HG03439 (cell line): ENCODE data around the gene APBB2.
A peak's percentile ranks its signal among the peaks of the same experiment; 100 is the strongest.

Source experiments
- ATAC-seq: cut with Tn5 transposase; IDR thresholded peaks from one replicate; pipeline ENCODE4 v1.9.1; 2021; ENCODE audit warnings: mild to moderate bottlenecking, moderate library complexity; ENCODE audit not compliant: unreplicated experiment

The APBB2 gene

DNA sequence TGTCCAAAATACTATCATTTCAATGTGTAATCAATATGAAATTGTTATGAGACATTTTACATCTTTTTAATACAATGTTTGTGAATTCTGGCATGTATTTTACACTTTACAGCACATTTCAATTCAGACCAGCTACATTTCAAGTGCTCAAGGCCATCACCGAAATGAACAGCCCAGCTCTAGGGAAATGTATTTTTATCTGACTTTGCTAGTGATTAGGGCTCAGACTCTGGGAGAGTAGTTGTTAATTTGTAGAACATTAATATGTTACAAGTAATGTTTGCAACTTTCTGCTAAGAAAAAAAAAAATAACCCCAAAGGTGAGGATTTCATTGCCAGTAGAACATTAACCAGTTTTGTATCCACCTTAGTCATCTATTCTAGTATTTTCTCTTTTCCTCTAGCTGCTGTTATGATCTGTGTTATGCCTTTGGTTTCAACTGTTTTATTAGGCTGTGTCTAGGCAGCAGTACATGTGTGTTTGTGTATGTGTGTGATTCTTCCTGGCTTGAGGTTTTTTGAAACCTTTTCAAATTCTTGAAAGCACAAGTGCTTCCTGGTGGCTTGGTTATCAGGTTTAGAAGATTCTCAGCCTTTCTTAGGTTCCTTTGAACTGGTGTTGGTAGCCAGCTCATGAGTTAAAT, 338.7 kb downstream of the APBB2 start:
- no peak for ATAC-seq

GRCh38 chr4:40874901-40875300, 339.4 kb downstream of the APBB2 start:
- no peak for ATAC-seq

GRCh38 chr4:40874331-40874730, 340.0 kb downstream of the APBB2 start:
- no peak for ATAC-seq

DNA sequence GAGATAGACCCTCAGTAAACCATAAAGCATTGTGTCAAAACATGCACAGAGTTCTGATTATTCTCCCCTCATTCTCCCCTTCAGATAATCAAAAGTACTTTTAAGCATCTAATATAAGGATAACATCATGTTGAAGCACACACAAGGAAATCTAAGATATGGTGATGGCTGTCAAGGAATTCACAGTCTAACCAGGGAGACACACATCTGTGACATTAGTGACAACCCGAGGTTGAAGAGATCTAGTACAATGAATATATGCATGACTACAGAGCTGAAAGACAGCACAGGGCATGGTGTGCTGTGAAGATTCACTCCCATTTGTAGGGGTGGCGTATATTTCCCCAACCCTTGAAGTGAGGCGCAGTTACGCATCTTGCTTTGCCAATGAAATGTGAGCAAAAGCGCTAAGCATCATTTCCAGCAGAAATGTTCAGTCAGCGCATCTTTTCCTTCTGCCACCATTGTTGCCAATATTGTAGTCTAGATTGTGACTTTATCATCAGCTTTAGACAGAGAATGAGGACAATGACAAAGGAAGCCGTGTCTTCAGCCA, 342.6 kb downstream of the APBB2 start:
- no peak for ATAC-seq

DNA sequence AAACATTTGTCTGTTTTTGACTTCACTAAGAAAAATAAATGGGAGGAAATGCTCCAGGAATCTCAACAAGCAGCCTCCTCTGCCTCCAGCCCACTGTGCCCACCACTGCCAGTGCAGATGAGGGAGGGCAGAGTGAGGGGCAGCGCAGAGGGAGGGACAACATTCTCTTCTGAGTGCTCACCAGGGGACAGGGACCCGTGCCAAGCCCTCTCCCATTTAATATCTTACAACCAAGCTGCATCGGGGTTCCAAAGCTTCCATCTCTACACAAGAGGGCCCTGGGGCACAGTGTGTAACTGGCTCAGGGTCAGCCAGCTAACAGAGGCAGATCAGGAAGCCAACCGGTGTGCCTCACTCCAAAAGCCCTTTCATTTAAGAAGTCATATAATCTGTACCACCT, 344.2 kb downstream of the APBB2 start:
- no peak for ATAC-seq

DNA sequence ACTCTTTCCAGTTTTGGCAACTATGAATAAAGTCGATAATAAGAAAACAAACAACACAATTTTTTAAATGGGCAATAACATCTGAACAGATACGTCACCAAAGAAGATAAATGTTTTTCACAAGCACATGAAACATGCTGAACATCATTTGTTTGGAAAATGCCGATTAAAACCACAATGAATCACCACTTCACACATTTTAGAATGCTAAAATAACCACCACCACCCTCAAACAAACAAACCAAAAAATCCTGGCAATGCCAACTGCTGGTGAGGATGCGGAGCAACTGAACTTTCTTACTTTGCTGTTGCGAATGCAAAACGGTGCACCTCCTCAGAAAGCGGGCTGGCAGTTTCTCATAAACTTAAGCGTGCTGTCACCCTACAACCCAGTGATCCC, 348.6 kb downstream of the APBB2 start:
- ATAC-seq: no peak

- no peak for ATAC-seq
These were observed 349.8 kb downstream of the APBB2 start for GRCh38 chr4:40864531-40864930.

DNA sequence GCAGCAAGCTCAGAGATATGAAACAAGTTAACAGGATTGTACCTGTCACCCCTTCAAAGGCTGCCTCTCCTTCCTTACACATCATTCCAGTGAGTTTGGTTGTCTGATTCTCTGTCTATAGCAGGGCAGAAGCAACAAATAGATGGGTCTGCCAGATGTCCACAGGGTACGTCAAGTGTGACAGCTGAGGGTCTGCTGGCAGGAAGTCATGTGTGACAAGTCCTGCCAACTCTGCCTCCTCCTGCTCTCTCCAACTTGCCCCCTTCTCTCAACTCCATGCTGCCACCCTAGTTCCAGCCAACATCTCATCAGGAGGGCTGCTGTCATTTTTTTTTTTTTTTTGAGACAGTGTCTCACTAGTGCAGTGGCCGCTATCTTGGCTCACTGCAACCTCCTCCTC, 355.4 kb downstream of the APBB2 start:
- no peak for ATAC-seq

- ATAC-seq: no peak
These were observed 356.4 kb downstream of the APBB2 start for GRCh38 chr4:40857956-40858355.

- peak; percentile 93 for ATAC-seq
These were observed 357.4 kb downstream of the APBB2 start for GRCh38 chr4:40856840-40857362.

- no peak for ATAC-seq
These were observed 358.0 kb downstream of the APBB2 start for GRCh38 chr4:40856277-40856839.

GRCh38 chr4:40850496-40850895, 363.8 kb downstream of the APBB2 start:
- ATAC-seq: no peak

- ATAC-seq: no peak
These were observed 365.4 kb downstream of the APBB2 start for GRCh38 chr4:40848940-40849339.

DNA sequence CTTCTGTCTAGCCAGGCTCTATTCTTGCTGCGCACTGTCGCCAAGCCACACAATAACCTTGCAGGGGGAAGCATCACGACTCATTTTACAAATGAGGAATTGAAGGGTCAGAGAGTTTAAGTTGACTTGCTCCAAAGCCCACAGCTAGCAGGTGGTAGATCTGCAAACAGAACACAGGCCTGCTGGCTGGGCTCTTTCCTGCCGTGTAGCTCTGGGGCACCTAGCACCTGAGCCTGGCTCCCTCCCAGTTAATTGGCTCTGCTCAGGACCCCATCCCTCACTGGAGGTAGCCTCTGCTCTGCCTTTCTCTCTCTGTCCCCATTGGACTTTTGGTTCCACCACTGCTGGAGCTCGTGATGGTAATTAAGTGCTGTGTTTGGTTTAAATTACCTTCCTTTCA, 366.1 kb downstream of the APBB2 start:
- ATAC-seq: no peak

- ATAC-seq: no peak
These were observed 367.8 kb downstream of the APBB2 start for GRCh38 chr4:40846532-40846931.

GRCh38 chr4:40845154-40845835, 369.0 kb downstream of the APBB2 start:
- no peak for ATAC-seq

DNA sequence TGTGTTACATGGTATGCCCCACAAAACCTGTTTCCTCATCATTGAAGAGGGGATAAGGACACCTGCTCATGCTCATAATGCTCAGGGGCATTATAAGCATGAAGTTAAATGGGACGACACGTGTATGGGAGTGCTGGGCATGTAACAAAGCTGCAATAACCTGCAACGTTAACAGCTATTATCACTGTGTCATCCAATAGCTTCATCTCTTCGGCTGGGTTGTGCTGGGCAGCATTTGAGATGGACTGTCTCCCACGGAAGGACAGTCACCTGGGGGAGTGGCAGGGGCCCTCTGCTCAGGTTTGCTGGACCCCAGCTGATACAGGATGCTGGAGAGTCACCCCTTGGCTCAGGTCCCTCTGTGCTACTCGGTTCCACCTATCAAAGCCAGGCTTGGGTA, 370.1 kb downstream of the APBB2 start:
- no peak for ATAC-seq

DNA sequence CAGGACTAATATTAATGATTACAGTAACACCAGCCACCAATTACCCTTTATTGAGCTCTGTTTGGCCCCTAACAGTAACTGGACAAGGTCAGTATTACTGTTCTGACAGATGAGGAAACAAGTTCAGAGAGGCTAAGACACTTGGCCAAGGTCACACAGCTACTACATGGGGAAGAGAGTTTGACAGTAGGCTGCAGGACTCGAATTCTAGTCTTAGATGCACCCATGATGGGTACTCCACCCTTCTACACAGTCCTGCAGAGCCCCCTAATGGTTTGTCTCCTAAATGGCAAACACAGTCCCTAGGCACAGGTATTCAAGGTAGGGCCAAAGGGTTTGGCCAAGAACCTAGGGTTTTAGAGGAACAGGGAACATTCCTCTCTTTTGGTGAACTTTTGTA, 370.6 kb downstream of the APBB2 start:
- ATAC-seq: no peak

- ATAC-seq: no peak
These were observed 371.5 kb downstream of the APBB2 start for GRCh38 chr4:40842725-40843423.

DNA sequence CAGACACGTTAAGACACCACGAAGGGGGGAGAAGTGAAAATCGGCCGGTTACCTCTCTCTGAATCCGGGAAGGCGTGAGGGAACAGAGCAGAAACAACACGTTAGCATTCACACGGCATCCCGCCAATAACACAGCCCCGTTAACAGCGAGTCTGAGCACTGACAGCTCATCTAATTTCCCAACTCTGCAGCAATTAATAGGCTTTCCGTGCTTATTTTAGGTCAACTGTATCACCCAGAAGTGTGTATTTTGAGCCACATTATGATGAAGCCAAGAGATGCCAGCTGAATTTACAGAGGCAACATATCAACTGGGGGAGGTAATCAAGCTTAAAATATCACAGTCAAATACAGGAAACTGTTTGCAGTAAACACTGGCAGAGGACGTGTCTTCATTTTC, 372.0 kb downstream of the APBB2 start:
- no peak for ATAC-seq

DNA sequence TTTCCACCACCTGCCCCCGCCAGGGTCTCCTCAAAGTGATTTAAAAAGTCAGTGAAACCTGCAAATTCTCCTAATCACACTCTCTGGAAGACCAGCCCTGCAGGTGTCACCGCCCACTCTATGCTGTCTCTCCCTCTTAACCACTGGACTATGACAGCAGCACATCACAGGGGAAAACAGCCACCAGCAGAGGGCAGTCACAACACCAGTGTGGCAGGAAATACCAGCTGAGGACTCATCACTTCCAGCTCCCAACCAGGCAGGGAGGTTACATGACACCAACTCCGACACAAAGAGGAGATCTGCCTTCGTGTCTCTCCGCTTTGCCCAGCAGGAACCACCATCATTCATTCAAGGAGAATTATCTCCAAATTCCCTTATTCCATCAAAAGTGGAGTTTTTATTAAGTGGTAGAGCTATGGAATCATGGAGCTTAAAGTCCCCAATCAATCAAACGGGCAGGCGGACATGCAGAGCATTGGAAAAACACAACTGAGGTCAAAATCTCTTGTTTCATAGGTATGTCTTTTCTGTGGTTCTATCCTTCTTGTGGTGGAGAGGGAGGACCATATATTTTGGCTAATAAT, 373.3 kb downstream of the APBB2 start:
- peak; percentile 68 for ATAC-seq
